CD8-positive, alpha-beta memory T cell (primary cell): Measurements from ENCODE around the gene LRBA. TPM values are rescaled to one million over a fixed set of nuclear protein-coding genes. Genes with fewer than 3 reads are reported as not detected.
A peak's percentile ranks its signal among the peaks of the same experiment; 100 is the strongest.

Experiments
- CTCF ChIA-PET: fragments of 350-600 bp; sonication (Branson Sonifier 250); formaldehyde crosslinking; loops from one replicate; lab custom pipeline; 2021; ENCODE audit warnings: antibody characterized with exemption; lab: Charles Lee
- POLR2A ChIA-PET: fragments of 350-600 bp; sonication (Branson Sonifier 250); formaldehyde crosslinking; loops from one replicate; lab custom pipeline; 2021; ENCODE audit warnings: antibody characterized with exemption; lab: Charles Lee
- DNase-seq, 5 donors: peaks; one replicate each; pipeline versions ENCODE4 v3.0.0 to v3.0.0-alpha.2; 2020 to 2022; ENCODE audit warnings: mixed read lengths in 1 of 5
- H3K27ac ChIP-seq: one replicate; pipeline ENCODE4 v1.7.0; 2013; ENCODE audit warnings: low read depth, mild to moderate bottlenecking, low read length, moderate library complexity
- H3K27me3 ChIP-seq: 2 replicates; pipeline ENCODE4 v1.7.0; 2013; ENCODE audit warnings: low read length, mild to moderate bottlenecking; ENCODE audit not compliant: insufficient read depth, poor library complexity, severe bottlenecking
- H3K36me3 ChIP-seq: 2 replicates; pipeline ENCODE4 v1.7.0; 2013; ENCODE audit warnings: mild to moderate bottlenecking, low read length, moderate library complexity; ENCODE audit not compliant: insufficient read depth
- H3K4me1 ChIP-seq: 2 replicates; pipeline ENCODE4 v1.7.0; 2013; ENCODE audit warnings: mild to moderate bottlenecking, low read length, moderate library complexity; ENCODE audit not compliant: insufficient read depth
- H3K4me3 ChIP-seq: 2 replicates; pipeline ENCODE4 v1.7.0; 2013; ENCODE audit warnings: mild to moderate bottlenecking, low read length
- H3K9me3 ChIP-seq: 2 replicates; pipeline ENCODE4 v1.7.0; 2013; ENCODE audit warnings: mild to moderate bottlenecking, low read length
- H3K27ac Mint-ChIP-seq, 8 donors: one replicate each; pipeline ENCODE4 v1.8.0; 2020 to 2021; ENCODE audit warnings: mixed read lengths in 8 of 8, mild to moderate bottlenecking in 6 of 8, inconsistent platforms in 3 of 8, moderate library complexity in 3 of 8
- H3K27me3 Mint-ChIP-seq, 2 donors: one replicate each; pipeline ENCODE4 v1.8.0; 2020 to 2021; ENCODE audit warnings: mixed read lengths in 2 of 2, mild to moderate bottlenecking in 1 of 2, moderate library complexity in 1 of 2
- H3K36me3 Mint-ChIP-seq, 3 donors: one replicate each; pipeline ENCODE4 v1.8.0; 2020 to 2021; ENCODE audit warnings: mixed read lengths in 3 of 3, inconsistent platforms in 1 of 3, mild to moderate bottlenecking in 1 of 3
- H3K4me1 Mint-ChIP-seq, 3 donors: one replicate each; pipeline ENCODE4 v1.8.0; 2020 to 2021; ENCODE audit warnings: mixed read lengths in 3 of 3, inconsistent platforms in 1 of 3, mild to moderate bottlenecking in 1 of 3
- H3K4me3 Mint-ChIP-seq, 7 donors: one replicate each; pipeline ENCODE4 v1.8.0; 2020 to 2021; ENCODE audit warnings: mixed read lengths in 7 of 7, mild to moderate bottlenecking in 6 of 7, moderate library complexity in 4 of 7, inconsistent platforms in 2 of 7
- H3K9me3 Mint-ChIP-seq, 5 donors: one replicate each; pipeline ENCODE4 v1.8.0; 2020 to 2022; ENCODE audit warnings: mixed read lengths in 5 of 5, mild to moderate bottlenecking in 3 of 5, moderate library complexity in 2 of 5, inconsistent platforms in 1 of 5
- polyA plus RNA-seq: library from polyadenylated mRNA; unstranded; fragments of 300-500 nt; fragmentation: Illumina TruSeq; gene quantifications from one replicate; pipeline ENCODE4 v1.2.3, GENCODE V29; 2021
- total RNA-seq, 2 experiments: library from RNA; stranded (reverse); gene quantifications; one replicate each; pipeline ENCODE4 v1.2.3, GENCODE V29; 2021

Gene LRBA
- total and polyA plus RNA-seq, 3 experiments from 2014 or later = 25.9 to 61.9 (median 56.4) TPM

DNA sequence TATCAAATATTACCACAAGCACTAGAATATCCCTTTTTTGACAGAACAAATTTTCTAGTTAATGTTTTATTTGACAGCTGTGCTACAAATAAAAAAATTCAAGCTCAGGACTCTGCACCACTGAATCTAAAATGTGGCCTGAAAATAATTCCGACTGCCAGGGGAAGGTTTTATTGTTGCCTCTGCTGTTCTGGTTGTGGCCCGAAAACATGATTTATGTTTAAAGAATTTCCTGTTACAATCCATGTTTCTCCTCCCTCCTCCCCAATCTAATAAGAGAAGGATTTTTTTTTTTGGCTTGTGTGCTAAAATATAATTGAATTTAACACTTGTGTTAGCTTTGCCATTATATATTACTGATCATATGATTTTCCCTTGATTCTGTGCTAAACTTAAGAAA lies 709.1 kb downstream of the LRBA start:
- no peaks in the 10 kb centered on the region for H3K27me3 ChIP-seq
- Mint-ChIP-seq H3K9me3 (no peaks in the 10 kb centered on the region), H3K36me3 (peaks cover 0 to 39% (median 16%) of the 10 kb centered on the region in 3 donors), H3K27me3 (no peaks in the 10 kb centered on the region), H3K27ac (no peak overlapping the region), H3K4me1 (peaks cover 0 to 3% (median 0%) of the 10 kb centered on the region in 3 donors), H3K4me3 (no peak overlapping the region)
- H3K4me1 ChIP-seq = no peaks in the 10 kb centered on the region
- no peak overlapping the region for H3K27ac ChIP-seq
- H3K4me3 ChIP-seq = no peak overlapping the region
- DNase-seq = no peak
- CTCF ChIA-PET = no interaction called here
- H3K36me3 ChIP-seq = peaks cover 3% of the 10 kb centered on the region
- POLR2A ChIA-PET = no interaction called here
- no peaks in the 10 kb centered on the region for H3K9me3 ChIP-seq

GRCh38 chr4:150302553-150302952 lies 712.5 kb downstream of the LRBA start:
- Mint-ChIP-seq H3K4me3 (no peak overlapping the region), H3K36me3 (peaks cover 0 to 15% (median 12%) of the 10 kb centered on the region in 3 donors), H3K9me3 (no peaks in the 10 kb centered on the region), H3K27me3 (no peaks in the 10 kb centered on the region), H3K27ac (no peak overlapping the region), H3K4me1 (peaks cover 0 to 3% (median 0%) of the 10 kb centered on the region in 3 donors)
- Histone ChIP-seq H3K4me1 (no peaks in the 10 kb centered on the region), H3K9me3 (no peaks in the 10 kb centered on the region), H3K27me3 (no peaks in the 10 kb centered on the region), H3K4me3 (no peak overlapping the region), H3K36me3 (no peaks in the 10 kb centered on the region), H3K27ac (no peak overlapping the region)
- ChIA-PET POLR2A (no interaction called here), CTCF (interaction anchor here (1.4 kb wide), 1 partner anchor 564 kb away, joined by 3 read pairs; no protein-coding TSS in a partner anchor)
- no peak for DNase-seq

- Histone ChIP-seq H3K36me3 (no peaks in the 10 kb centered on the region), H3K4me1 (no peaks in the 10 kb centered on the region), H3K27me3 (no peaks in the 10 kb centered on the region), H3K27ac (no peak overlapping the region), H3K9me3 (no peaks in the 10 kb centered on the region), H3K4me3 (no peak overlapping the region)
- no peak for DNase-seq
- Mint-ChIP-seq H3K4me1 (peaks cover 0 to 3% (median 0%) of the 10 kb centered on the region in 3 donors), H3K36me3 (peaks cover 0 to 12% (median 7%) of the 10 kb centered on the region in 3 donors), H3K27me3 (no peaks in the 10 kb centered on the region), H3K9me3 (no peaks in the 10 kb centered on the region), H3K27ac (no peak overlapping the region), H3K4me3 (no peak overlapping the region)
- ChIA-PET POLR2A (no interaction called here), CTCF (interaction anchor here (4.7 kb wide), 1 partner anchor 568 kb away, joined by 18 read pairs; no protein-coding TSS in a partner anchor)
Measured at GRCh38 chr4:150299816-150300215, 715.3 kb downstream of the LRBA start.

GRCh38 chr4:150297861-150298474 lies 717.1 kb downstream of the LRBA start:
- Histone ChIP-seq H3K36me3 (no peaks in the 10 kb centered on the region), H3K27me3 (no peaks in the 10 kb centered on the region), H3K9me3 (no peaks in the 10 kb centered on the region), H3K27ac (no peak overlapping the region), H3K4me1 (no peaks in the 10 kb centered on the region), H3K4me3 (no peak overlapping the region)
- H3K9me3 Mint-ChIP-seq = no peaks in the 10 kb centered on the region
- H3K36me3 Mint-ChIP-seq = peaks cover 5 to 11% (median 5%) of the 10 kb centered on the region in 3 donors
- peaks cover 0 to 3% (median 0%) of the 10 kb centered on the region in 3 donors for H3K4me1 Mint-ChIP-seq
- DNase-seq = no peak
- no peak overlapping the region for H3K27ac Mint-ChIP-seq
- H3K27me3 Mint-ChIP-seq = no peaks in the 10 kb centered on the region
- ChIA-PET CTCF (interaction anchor here (0.8 to 4.7 kb wide), 2 partner anchors 19 to 569 kb away, joined by 4 to 18 read pairs; no protein-coding TSS in a partner anchor), POLR2A (no interaction called here)
- H3K4me3 Mint-ChIP-seq = no peak overlapping the region

DNA sequence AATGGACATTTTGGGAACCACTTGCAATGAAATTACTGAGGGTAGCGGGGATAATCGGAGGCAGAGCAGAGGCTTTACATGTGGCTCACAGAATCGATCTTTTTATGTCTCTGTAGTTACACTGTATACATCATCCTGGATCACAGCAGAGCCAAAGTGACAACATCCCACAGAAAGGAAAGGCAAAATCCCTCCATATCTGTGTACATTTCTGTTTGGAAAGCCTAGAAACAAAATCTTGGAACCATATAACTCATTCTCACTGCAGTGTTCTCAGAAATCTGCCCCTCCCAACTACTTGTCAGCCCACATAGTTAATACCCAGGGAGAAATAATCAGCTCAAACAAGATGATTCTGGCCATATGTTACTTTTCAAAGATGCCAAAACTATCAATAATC lies 725.2 kb downstream of the LRBA start:
- peaks cover 13 to 36% (median 16%) of the 10 kb centered on the region in 3 donors for H3K36me3 Mint-ChIP-seq
- peak overlapping the region in 1 of 8 donors; percentile 2 for H3K27ac Mint-ChIP-seq
- no peak overlapping the region for H3K27ac ChIP-seq
- ChIA-PET CTCF (no interaction called here), POLR2A (no interaction called here)
- DNase-seq = no peak
- H3K4me3 Mint-ChIP-seq = no peak overlapping the region
- no peak overlapping the region for H3K4me3 ChIP-seq
- H3K4me1 ChIP-seq = no peaks in the 10 kb centered on the region
- H3K27me3 ChIP-seq = no peaks in the 10 kb centered on the region
- peaks cover 0 to 4% (median 2%) of the 10 kb centered on the region in 3 donors for H3K4me1 Mint-ChIP-seq
- H3K9me3 Mint-ChIP-seq = peaks cover 0 to 5% (median 0%) of the 10 kb centered on the region in 5 donors
- no peaks in the 10 kb centered on the region for H3K27me3 Mint-ChIP-seq
- no peaks in the 10 kb centered on the region for H3K9me3 ChIP-seq
- no peaks in the 10 kb centered on the region for H3K36me3 ChIP-seq

- CTCF ChIA-PET = no interaction called here
- DNase-seq = no peak
- Histone ChIP-seq H3K4me1 (no peaks in the 10 kb centered on the region), H3K36me3 (no peaks in the 10 kb centered on the region), H3K9me3 (no peaks in the 10 kb centered on the region), H3K27ac (no peak overlapping the region), H3K27me3 (no peaks in the 10 kb centered on the region), H3K4me3 (no peak overlapping the region)
- peaks cover 15 to 38% (median 16%) of the 10 kb centered on the region in 3 donors for H3K36me3 Mint-ChIP-seq
- H3K4me1 Mint-ChIP-seq = peaks cover 0 to 4% (median 2%) of the 10 kb centered on the region in 3 donors
- H3K27ac Mint-ChIP-seq = peak overlapping the region in 1 of 8 donors; percentile 1
- no peaks in the 10 kb centered on the region for H3K27me3 Mint-ChIP-seq
- H3K9me3 Mint-ChIP-seq = peaks cover 0 to 5% (median 0%) of the 10 kb centered on the region in 5 donors
- no peak overlapping the region for H3K4me3 Mint-ChIP-seq
- POLR2A ChIA-PET = no interaction called here
Measured at GRCh38 chr4:150289198-150289597, 725.9 kb downstream of the LRBA start.

- Histone ChIP-seq H3K36me3 (peaks cover 5% of the 10 kb centered on the region), H3K9me3 (no peaks in the 10 kb centered on the region), H3K4me1 (no peaks in the 10 kb centered on the region), H3K4me3 (no peak overlapping the region), H3K27ac (no peak overlapping the region), H3K27me3 (no peaks in the 10 kb centered on the region)
- Mint-ChIP-seq H3K27me3 (no peaks in the 10 kb centered on the region), H3K4me3 (no peak overlapping the region), H3K27ac (no peak overlapping the region), H3K36me3 (peaks cover 8 to 57% (median 20%) of the 10 kb centered on the region in 3 donors), H3K9me3 (no peaks in the 10 kb centered on the region), H3K4me1 (peaks cover 0 to 4% (median 2%) of the 10 kb centered on the region in 3 donors)
- ChIA-PET POLR2A (no interaction called here), CTCF (no interaction called here)
- no peak for DNase-seq
Measured at GRCh38 chr4:150286656-150287055, 728.4 kb downstream of the LRBA start.

GRCh38 chr4:150283689-150284088 lies 731.4 kb downstream of the LRBA start:
- POLR2A ChIA-PET = no interaction called here
- no peaks in the 10 kb centered on the region for H3K4me1 ChIP-seq
- H3K27ac Mint-ChIP-seq = peak overlapping the region in 1 of 8 donors; percentile 58
- H3K36me3 Mint-ChIP-seq = peaks cover 38 to 86% (median 40%) of the 10 kb centered on the region in 3 donors
- no peak overlapping the region for H3K4me3 ChIP-seq
- H3K27me3 Mint-ChIP-seq = no peaks in the 10 kb centered on the region
- peaks cover 0 to 3% (median 0%) of the 10 kb centered on the region in 5 donors for H3K9me3 Mint-ChIP-seq
- no peak overlapping the region for H3K4me3 Mint-ChIP-seq
- no peaks in the 10 kb centered on the region for H3K27me3 ChIP-seq
- no peaks in the 10 kb centered on the region for H3K9me3 ChIP-seq
- CTCF ChIA-PET = no interaction called here
- H3K36me3 ChIP-seq = peaks cover 5% of the 10 kb centered on the region
- H3K27ac ChIP-seq = no peak overlapping the region
- DNase-seq = no peak
- peaks cover 0 to 4% (median 2%) of the 10 kb centered on the region in 3 donors for H3K4me1 Mint-ChIP-seq
